Activated CD4-positive, alpha-beta memory T cell treated with anti-CD3 and anti-CD28 coated beads for 36 hours (primary cell): ENCODE results near the gene MVB12B. TPM values are rescaled to one million over a fixed set of nuclear protein-coding genes. Genes with fewer than 3 reads are reported as not detected.

Experiments used
- CTCF ChIA-PET: fragments of 350-600 bp; sonication (Branson Sonifier 250); formaldehyde crosslinking; loops from one replicate; lab custom pipeline; 2021; ENCODE audit warnings: antibody characterized with exemption, inconsistent platforms; lab: Charles Lee
- POLR2A ChIA-PET: fragments of 350-600 bp; sonication (Branson Sonifier 250); formaldehyde crosslinking; loops from one replicate; lab custom pipeline; 2021; ENCODE audit warnings: antibody characterized with exemption; lab: Charles Lee
- DNase-seq: peaks from one replicate; pipeline ENCODE4 v3.0.0-alpha.2; 2020
- H3K27ac Mint-ChIP-seq: one replicate; pipeline ENCODE4 v1.8.0; 2021; ENCODE audit warnings: mixed read lengths
- H3K27me3 Mint-ChIP-seq: one replicate; pipeline ENCODE4 v1.8.0; 2021; ENCODE audit warnings: mixed read lengths
- H3K36me3 Mint-ChIP-seq: one replicate; pipeline ENCODE4 v1.8.0; 2021; ENCODE audit warnings: mixed read lengths
- H3K4me1 Mint-ChIP-seq: one replicate; pipeline ENCODE4 v1.8.0; 2021; ENCODE audit warnings: low read depth, mixed read lengths
- H3K4me3 Mint-ChIP-seq: one replicate; pipeline ENCODE4 v1.8.0; 2021; ENCODE audit warnings: mild to moderate bottlenecking, mixed read lengths
- H3K9me3 Mint-ChIP-seq: one replicate; pipeline ENCODE4 v1.8.0; 2021; ENCODE audit warnings: mixed read lengths
- intact Hi-C: fragments of 100-400 bp; cut with micrococcal nuclease; formaldehyde crosslinking; loops from one replicate; pipeline ENCODE4 v1.15.1; 2023
- total RNA-seq, 2 experiments: library from RNA; stranded (reverse); gene quantifications; one replicate each; pipeline ENCODE4 v1.2.3, GENCODE V29; 2021

MVB12B gene
- total RNA-seq, 2 experiments from 2014 or later = 1.1 to 1.4 TPM

DNA sequence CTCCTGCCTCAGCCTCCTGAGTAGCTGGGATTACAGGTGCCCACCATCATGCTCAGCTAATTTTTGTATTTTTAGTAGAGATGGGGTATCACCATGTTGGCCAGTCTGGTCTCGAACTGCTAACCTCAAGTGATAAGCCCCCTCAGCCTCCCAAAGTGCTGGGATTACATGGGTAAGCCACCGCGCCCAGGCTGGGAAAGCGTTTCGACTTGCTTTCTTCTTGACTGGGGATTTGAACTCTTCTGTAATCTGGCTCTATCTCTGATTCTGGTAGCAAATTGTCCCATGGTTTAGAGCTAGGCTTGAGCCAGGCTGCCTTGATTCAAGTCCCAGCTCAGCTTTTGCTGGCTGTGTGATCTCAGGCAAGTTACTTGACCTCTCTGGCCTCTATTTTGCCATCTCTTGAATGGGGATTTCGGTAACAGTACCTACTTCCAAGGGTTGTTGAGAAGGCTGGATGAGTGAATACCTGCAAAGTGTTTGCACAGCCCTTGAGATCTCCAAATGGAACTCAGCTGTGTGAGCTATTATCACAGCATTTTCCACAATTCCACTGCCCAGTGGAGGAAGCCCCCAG, 20.5 kb upstream of the MVB12B start:
- Mint-ChIP-seq H3K9me3 (no peaks in the 10 kb centered on the region), H3K27me3 (no peaks in the 10 kb centered on the region), H3K4me3 (no peak overlapping the region), H3K4me1 (peaks cover 2% of the 10 kb centered on the region), H3K36me3 (no peaks in the 10 kb centered on the region), H3K27ac (no peak overlapping the region)
- no peak for DNase-seq
- intact Hi-C loops = no loop called here
- CTCF ChIA-PET = interaction anchor here (2.6 kb wide), 1 partner anchor 185 kb away, joined by 9 read pairs; no protein-coding TSS in a partner anchor
- POLR2A ChIA-PET = no interaction called here

DNA sequence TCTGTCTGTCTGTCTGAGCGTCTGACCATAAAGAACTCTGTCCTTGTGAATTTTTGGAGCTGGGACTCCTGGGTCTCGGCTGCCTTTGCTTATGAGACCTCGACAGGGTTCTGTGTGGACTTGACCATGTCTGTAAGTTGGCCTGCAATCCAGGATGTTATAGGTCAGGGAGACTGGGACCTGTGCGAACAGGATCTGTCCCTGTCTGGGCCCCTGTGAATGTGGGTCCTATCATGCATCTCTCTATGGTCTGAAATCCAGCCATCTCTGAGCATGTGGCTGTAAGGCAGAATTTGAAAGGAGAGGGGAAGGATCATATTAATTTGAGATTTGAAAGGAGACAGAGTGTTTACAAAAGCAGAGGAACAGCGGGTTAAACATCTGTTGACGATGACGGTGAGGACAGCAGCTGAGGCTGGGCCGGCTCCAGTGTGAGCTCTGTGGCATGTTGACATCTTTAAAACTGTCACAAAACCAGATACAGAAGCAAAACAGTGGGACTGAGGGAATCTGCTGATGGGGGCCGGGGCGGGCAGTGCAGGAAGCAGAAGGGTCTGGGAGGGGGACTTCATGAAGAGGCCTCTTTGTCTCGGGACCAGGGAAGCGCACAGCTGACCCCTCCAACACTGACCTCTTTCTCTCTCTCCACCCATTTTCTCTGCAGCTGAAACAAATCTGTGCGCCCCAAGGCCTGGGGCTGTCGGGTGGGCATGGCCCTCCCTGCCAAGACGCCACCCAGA, 19.1 kb upstream of the MVB12B start:
- Mint-ChIP-seq H3K27me3 (no peaks in the 10 kb centered on the region), H3K4me1 (no peaks in the 10 kb centered on the region), H3K36me3 (no peaks in the 10 kb centered on the region), H3K4me3 (no peak overlapping the region), H3K9me3 (no peaks in the 10 kb centered on the region), H3K27ac (no peak overlapping the region)
- DNase-seq = no peak
- POLR2A ChIA-PET = no interaction called here
- intact Hi-C loops = no loop called here
- CTCF ChIA-PET = interaction anchor here (2.6 kb wide), 1 partner anchor 184 kb away, joined by 9 read pairs; no protein-coding TSS in a partner anchor

- no peaks in the 10 kb centered on the region for H3K4me1 Mint-ChIP-seq
These were observed 17.0 kb upstream of the MVB12B start for GRCh38 chr9:126309427-126310189.

DNA sequence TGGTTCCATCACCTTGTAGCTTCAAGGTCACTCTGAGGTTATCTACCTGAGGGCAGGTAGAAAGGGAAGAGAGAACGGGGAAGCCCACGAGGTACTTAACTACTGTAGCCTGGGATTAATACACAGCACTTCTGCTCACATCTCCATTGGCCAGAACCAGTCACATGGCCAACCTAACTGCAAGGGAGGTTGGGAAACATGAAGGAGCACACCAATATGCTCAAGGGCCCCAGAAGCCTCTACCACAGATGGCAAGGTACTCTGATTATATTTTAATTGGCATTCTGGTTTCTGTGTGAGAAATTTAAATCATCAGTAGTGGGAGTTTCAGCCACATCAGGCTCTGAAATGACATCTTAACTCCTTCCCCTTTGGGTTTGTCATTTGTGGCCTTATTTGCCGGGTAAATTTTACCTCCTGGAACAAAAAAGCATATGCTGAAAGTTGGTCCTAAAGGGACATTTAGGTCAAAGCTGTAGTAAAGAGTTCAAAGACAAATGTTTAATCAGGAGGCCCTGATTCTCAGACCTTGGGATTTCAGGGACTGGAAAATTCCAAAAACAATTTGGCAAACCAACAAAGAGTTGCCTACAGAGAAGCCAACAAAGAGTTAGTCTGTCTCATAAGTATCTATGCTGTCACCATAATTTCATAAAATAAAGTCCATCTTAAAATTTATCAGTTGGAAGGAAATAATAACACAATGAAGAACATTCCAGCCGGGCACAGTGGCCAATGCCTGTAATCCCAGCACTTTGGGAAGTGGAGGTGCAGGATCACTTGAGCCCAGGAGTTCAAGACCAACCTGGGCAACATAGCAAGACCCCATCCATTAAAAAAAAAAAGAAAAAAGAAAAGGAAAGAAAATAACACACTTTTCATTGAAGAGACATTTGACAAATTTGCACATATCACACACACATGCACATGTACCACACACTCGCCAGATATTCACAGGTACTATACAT, 13.8 kb upstream of the MVB12B start:
- H3K9me3 Mint-ChIP-seq = no peaks in the 10 kb centered on the region
- CTCF ChIA-PET = interaction anchor here (0.7 to 2.1 kb wide), 3 partner anchors 10 to 177 kb away, joined by 3 to 7 read pairs (median 3); no protein-coding TSS in a partner anchor

More at GRCh38 chr9:126309427-126310189, 17.0 kb upstream of the MVB12B start:
- intact Hi-C loops = no loop called here
- CTCF ChIA-PET = no interaction called here
- no peaks in the 10 kb centered on the region for H3K9me3 Mint-ChIP-seq
- no peak overlapping the region for H3K27ac Mint-ChIP-seq
- no peak for DNase-seq
- POLR2A ChIA-PET = no interaction called here
- H3K4me3 Mint-ChIP-seq = no peak overlapping the region
- H3K27me3 Mint-ChIP-seq = no peaks in the 10 kb centered on the region
- no peaks in the 10 kb centered on the region for H3K36me3 Mint-ChIP-seq

DNA sequence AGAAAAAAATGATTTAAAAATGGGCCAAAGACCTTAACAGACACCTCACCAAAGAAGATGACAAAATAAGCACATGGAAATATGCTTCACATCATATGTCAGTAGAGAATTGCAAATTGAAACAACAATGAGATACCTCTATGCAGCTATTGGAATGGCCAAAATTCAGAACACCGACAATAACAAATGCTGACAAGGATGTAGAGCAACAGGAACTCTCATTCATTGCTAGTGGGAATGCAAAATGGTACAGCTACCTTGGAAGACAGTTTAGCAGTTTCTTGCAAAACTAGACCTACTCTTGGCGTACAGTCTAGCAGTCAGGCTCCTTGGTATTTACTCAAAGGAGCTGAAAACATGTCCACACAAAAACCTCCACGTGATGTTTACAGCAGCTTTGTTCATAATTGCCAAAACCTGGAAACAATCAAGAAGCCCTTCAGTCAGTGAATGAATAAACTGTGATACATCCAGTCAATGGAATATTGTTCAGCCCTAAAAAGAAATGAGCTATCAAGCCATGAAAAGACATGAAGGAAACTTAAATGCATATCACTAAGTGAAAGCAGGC, 10.5 kb upstream of the MVB12B start:
- Mint-ChIP-seq H3K27me3 (no peaks in the 10 kb centered on the region), H3K9me3 (no peaks in the 10 kb centered on the region), H3K4me1 (peaks cover 3% of the 10 kb centered on the region), H3K27ac (no peak overlapping the region), H3K4me3 (no peak overlapping the region), H3K36me3 (no peaks in the 10 kb centered on the region)
- ChIA-PET POLR2A (no interaction called here), CTCF (interaction anchor here (1.1 to 1.5 kb wide), 4 partner anchors 82 to 242 kb away, joined by 3 to 10 read pairs (median 4); no protein-coding TSS in a partner anchor)
- intact Hi-C loops = loop anchor here (5.0 kb wide), 1 partner anchor 176 kb away; no protein-coding TSS in a partner anchor
- no peak for DNase-seq

More for the DNA sequence above, 13.8 kb upstream of the MVB12B start:
- no peak overlapping the region for H3K27ac Mint-ChIP-seq
- H3K36me3 Mint-ChIP-seq = no peaks in the 10 kb centered on the region
- intact Hi-C loops = no loop called here
- no peaks in the 10 kb centered on the region for H3K4me1 Mint-ChIP-seq
- DNase-seq = no peak
- H3K4me3 Mint-ChIP-seq = no peak overlapping the region
- H3K27me3 Mint-ChIP-seq = no peaks in the 10 kb centered on the region
- POLR2A ChIA-PET = no interaction called here

GRCh38 chr9:126317513-126317912, 9.1 kb upstream of the MVB12B start:
- Mint-ChIP-seq H3K36me3 (no peaks in the 10 kb centered on the region), H3K27me3 (no peaks in the 10 kb centered on the region), H3K27ac (no peak overlapping the region), H3K4me3 (no peak overlapping the region), H3K9me3 (no peaks in the 10 kb centered on the region), H3K4me1 (peaks cover 3% of the 10 kb centered on the region)
- ChIA-PET CTCF (interaction anchor here (0.7 to 1.7 kb wide), 10 partner anchors 8 to 221 kb away, joined by 3 to 14 read pairs (median 5); no protein-coding TSS in a partner anchor), POLR2A (interaction anchor here (0.6 kb wide), 1 partner anchor 79 kb away, joined by 3 read pairs; no protein-coding TSS in a partner anchor)
- peak; percentile 38 for DNase-seq
- intact Hi-C loops = loop anchor here (5.0 kb wide), 1 partner anchor 175 kb away; no protein-coding TSS in a partner anchor

- Mint-ChIP-seq H3K4me3 (no peak overlapping the region), H3K9me3 (peaks cover 3% of the 10 kb centered on the region), H3K27me3 (peaks cover under 1% of the 10 kb centered on the region), H3K27ac (no peak overlapping the region), H3K36me3 (no peaks in the 10 kb centered on the region), H3K4me1 (peaks cover 3% of the 10 kb centered on the region)
- ChIA-PET CTCF (interaction anchor here (0.6 to 3.3 kb wide), 4 partner anchors 67 to 819 kb away, joined by 3 to 19 read pairs (median 9); no protein-coding TSS in a partner anchor), POLR2A (no interaction called here)
- intact Hi-C loops = loop anchor here (5.0 kb wide), 1 partner anchor 173 kb away; no protein-coding TSS in a partner anchor
- DNase-seq = no peak
These were observed 7.8 kb upstream of the MVB12B start for GRCh38 chr9:126318858-126319257.

GRCh38 chr9:126319671-126320070, 7.0 kb upstream of the MVB12B start:
- H3K4me3 Mint-ChIP-seq = no peak overlapping the region
- no peaks in the 10 kb centered on the region for H3K36me3 Mint-ChIP-seq
- DNase-seq = no peak
- ChIA-PET CTCF (interaction anchor here (1.1 to 3.3 kb wide), 2 partner anchors 66 to 172 kb away, joined by 3 to 19 read pairs; no protein-coding TSS in a partner anchor), POLR2A (no interaction called here)
- H3K4me1 Mint-ChIP-seq = peaks cover 3% of the 10 kb centered on the region
- peaks cover 3% of the 10 kb centered on the region for H3K27me3 Mint-ChIP-seq
- intact Hi-C loops = loop anchor here (5.0 to 10.0 kb wide), 2 partner anchors 155 to 173 kb away; no protein-coding TSS in a partner anchor
- peaks cover 7% of the 10 kb centered on the region for H3K9me3 Mint-ChIP-seq
- H3K27ac Mint-ChIP-seq = no peak overlapping the region

- Mint-ChIP-seq H3K4me3 (no peak overlapping the region), H3K9me3 (peaks cover 9% of the 10 kb centered on the region), H3K27ac (no peak overlapping the region), H3K27me3 (peaks cover 3% of the 10 kb centered on the region), H3K36me3 (no peaks in the 10 kb centered on the region), H3K4me1 (peaks cover 3% of the 10 kb centered on the region)
- ChIA-PET CTCF (interaction anchor here (0.5 to 3.3 kb wide), 4 partner anchors 66 to 518 kb away, joined by 3 to 19 read pairs (median 6); no protein-coding TSS in a partner anchor), POLR2A (no interaction called here)
- intact Hi-C loops = loop anchor here (10.0 kb wide), 1 partner anchor 154 kb away; no protein-coding TSS in a partner anchor
- DNase-seq = peak; percentile 18
These were observed 6.3 kb upstream of the MVB12B start for GRCh38 chr9:126320158-126320922.

- no peaks in the 10 kb centered on the region for H3K36me3 Mint-ChIP-seq
- H3K27me3 Mint-ChIP-seq = peaks cover 3% of the 10 kb centered on the region
- no peak for DNase-seq
- peaks cover 9% of the 10 kb centered on the region for H3K9me3 Mint-ChIP-seq
- H3K4me1 Mint-ChIP-seq = peaks cover 3% of the 10 kb centered on the region
- CTCF ChIA-PET = interaction anchor here (1.8 to 3.3 kb wide), 2 partner anchors 77 to 170 kb away, joined by 6 to 19 read pairs; no protein-coding TSS in a partner anchor
- no peak overlapping the region for H3K4me3 Mint-ChIP-seq
- no peak overlapping the region for H3K27ac Mint-ChIP-seq
- POLR2A ChIA-PET = no interaction called here
- intact Hi-C loops = loop anchor here (10.0 kb wide), 1 partner anchor 153 kb away; no protein-coding TSS in a partner anchor
These were observed 4.9 kb upstream of the MVB12B start for GRCh38 chr9:126321742-126322141.
